Stomach (tissue), 9 donors: Measurements from ENCODE around the gene TMEM167B. TPM values are rescaled to one million over a fixed set of nuclear protein-coding genes. Genes with fewer than 3 reads are reported as not detected.

Experiments
- DNase-seq, 2 donors: peaks; one replicate each; pipeline versions ENCODE4 v3.0.0 to v3.0.0-alpha.2; 2013 to 2019
- H3K27ac ChIP-seq, 5 donors: fragments of 200-600 bp in 4 of 5; sonication (generic) in 4 of 5; one replicate each; pipeline ENCODE4 v1.5.1; 2013 to 2019; ENCODE audit warnings: mild to moderate bottlenecking in 1 of 5, moderate library complexity in 1 of 5
- H3K27me3 ChIP-seq, 3 donors: fragments of 200-600 bp; sonication (generic); one replicate each; pipeline ENCODE4 v1.5.1; 2017 to 2019; ENCODE audit warnings: mixed run types in 1 of 3
- H3K36me3 ChIP-seq, 4 donors: fragments of 200-600 bp; sonication (generic); 1 replicate in 3 of 4; 2 replicates in 1 of 4; pipeline ENCODE4 v1.5.1; 2016 to 2019
- H3K4me1 ChIP-seq, 4 donors: fragments of 200-600 bp; sonication (generic); one replicate each; pipeline ENCODE4 v1.5.1; 2016 to 2019
- H3K4me3 ChIP-seq, 4 donors: fragments of 200-600 bp; sonication (generic) in 3 of 4; one replicate each; pipeline ENCODE4 v1.5.1; 2016 to 2019; ENCODE audit warnings: mild to moderate bottlenecking in 1 of 4
- H3K9me3 ChIP-seq, 4 donors: fragments of 200-600 bp; sonication (generic); one replicate each; pipeline ENCODE4 v1.5.1; 2016 to 2019
- EP300 ChIP-seq: sonication (generic); formaldehyde crosslinking; IDR thresholded peaks from one replicate; pipeline ENCODE4 v1.6.1; 2017; ENCODE audit warnings: antibody characterized with exemption
- POLR2A ChIP-seq, 4 donors: fragments of 450-650 bp; IDR thresholded peaks; one replicate each; pipeline ENCODE4 v1.6.1; 2016; ENCODE audit warnings: antibody characterized with exemption in 4 of 4, control low read depth in 2 of 4, mild to moderate bottlenecking in 1 of 4, moderate library complexity in 1 of 4
- POLR2AphosphoS5 ChIP-seq, 3 donors: sonication (generic); formaldehyde crosslinking; IDR thresholded peaks; one replicate each; pipeline ENCODE4 v1.6.1; 2016; ENCODE audit warnings: antibody characterized with exemption in 3 of 3
- WGBS, 5 donors: extraction: QIAGEN DNeasy Blood & Tissue Kit in 3 of 5; methylation state at CpG; one replicate each; pipeline versions ENCODE4 v1.1.5 to v1.1.7; 2013 to 2018; 5-methylcytosine and 5-hydroxymethylcytosine counted together
- intact Hi-C: fragments of 100-400 bp; cut with DNase I; formaldehyde crosslinking; loops from one replicate; pipeline ENCODE4 v1.15.1; 2023; ENCODE audit warnings: low total_unique reads
- polyA plus RNA-seq, 3 donors: library from polyadenylated mRNA; stranded (reverse); fragments of 200-250 nt; gene quantifications; one replicate each; pipeline ENCODE4 v1.2.3, GENCODE V29; 2013
- total RNA-seq, 5 donors: library from RNA; depleted of rRNA; stranded (reverse); fragments of >200 nt; gene quantifications; one replicate each; pipeline versions ENCODE4 v1.1.0 to v1.2.3, GENCODE V29; 2014 to 2016
- TF ChIP-seq, protein P1 (sequence below), 7 experiments: fragments of 450-650 bp in 4 of 7; fragments of 200-600 bp in 3 of 7; sonication (generic) in 3 of 7; IDR thresholded peaks; one replicate each; pipeline ENCODE4 v1.5.1; 2016 to 2019; ENCODE audit warnings: antibody characterized with exemption in 7 of 7, control low read depth in 2 of 7, mild to moderate bottlenecking in 1 of 7
- donor health status: healthy with polysubstance abuse.
- donor health status: Bipolar disorder and iron deficiency.
- donor health status: healthy.

Gene TMEM167B
- total and polyA plus RNA-seq, 8 donors = 2.9 to 70.1 (median 26.9) TPM; not detected in 1

GRCh38 chr1:109104364-109105151 lies 14.0 kb downstream of the TMEM167B start:
- TF ChIP-seq, protein P1, sequence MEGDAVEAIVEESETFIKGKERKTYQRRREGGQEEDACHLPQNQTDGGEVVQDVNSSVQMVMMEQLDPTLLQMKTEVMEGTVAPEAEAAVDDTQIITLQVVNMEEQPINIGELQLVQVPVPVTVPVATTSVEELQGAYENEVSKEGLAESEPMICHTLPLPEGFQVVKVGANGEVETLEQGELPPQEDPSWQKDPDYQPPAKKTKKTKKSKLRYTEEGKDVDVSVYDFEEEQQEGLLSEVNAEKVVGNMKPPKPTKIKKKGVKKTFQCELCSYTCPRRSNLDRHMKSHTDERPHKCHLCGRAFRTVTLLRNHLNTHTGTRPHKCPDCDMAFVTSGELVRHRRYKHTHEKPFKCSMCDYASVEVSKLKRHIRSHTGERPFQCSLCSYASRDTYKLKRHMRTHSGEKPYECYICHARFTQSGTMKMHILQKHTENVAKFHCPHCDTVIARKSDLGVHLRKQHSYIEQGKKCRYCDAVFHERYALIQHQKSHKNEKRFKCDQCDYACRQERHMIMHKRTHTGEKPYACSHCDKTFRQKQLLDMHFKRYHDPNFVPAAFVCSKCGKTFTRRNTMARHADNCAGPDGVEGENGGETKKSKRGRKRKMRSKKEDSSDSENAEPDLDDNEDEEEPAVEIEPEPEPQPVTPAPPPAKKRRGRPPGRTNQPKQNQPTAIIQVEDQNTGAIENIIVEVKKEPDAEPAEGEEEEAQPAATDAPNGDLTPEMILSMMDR (IDR thresholded peaks at IDR 0.05) = no peak
- TF ChIP-seq POLR2A (IDR thresholded peaks at IDR 0.05) = no peak
- no peak for TF ChIP-seq EP300
- no peak for TF ChIP-seq POLR2AphosphoS5 (IDR thresholded peaks at IDR 0.05)
- Histone ChIP-seq H3K4me1 (peaks cover 11 to 18% (median 16%) of the 10 kb centered on the region in 4 donors), H3K9me3 (no peaks in the 10 kb centered on the region), H3K27me3 (no peaks in the 10 kb centered on the region), H3K27ac (no peak overlapping the region), H3K36me3 (peaks cover 0 to 4% (median 0%) of the 10 kb centered on the region in 4 donors), H3K4me3 (no peak overlapping the region)
- intact Hi-C loops = no loop called here
- DNase-seq = no peak
- 86 to 90% (median 88%) methylated on average over 20 of the region's 20 CpGs for WGBS, 5 donors

DNA sequence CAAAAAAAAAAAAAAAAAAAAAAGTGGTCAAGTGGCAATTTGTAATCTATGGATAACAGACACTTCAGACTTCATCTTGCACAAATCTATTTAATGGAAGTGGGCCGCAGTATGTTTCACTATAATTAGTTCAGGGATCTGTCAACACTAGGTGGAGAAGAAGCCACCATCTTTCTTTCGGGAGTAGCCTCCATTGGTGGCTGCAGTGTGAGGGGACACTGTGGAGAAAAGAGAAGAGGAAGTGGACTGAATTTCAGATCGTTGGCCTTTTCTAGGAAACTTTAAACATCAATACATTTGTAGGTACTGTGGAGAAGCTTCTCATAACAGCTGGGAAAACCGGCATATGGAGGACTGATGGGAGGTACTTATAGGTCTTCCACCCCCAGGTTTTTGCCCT lies 15.3 kb downstream of the TMEM167B start:
- Histone ChIP-seq H3K9me3 (no peaks in the 10 kb centered on the region), H3K4me3 (no peak overlapping the region), H3K36me3 (peaks cover 0 to 4% (median 0%) of the 10 kb centered on the region in 4 donors), H3K4me1 (peaks cover 8 to 14% (median 12%) of the 10 kb centered on the region in 4 donors), H3K27me3 (no peaks in the 10 kb centered on the region), H3K27ac (no peak overlapping the region)
- TF ChIP-seq POLR2AphosphoS5 (IDR thresholded peaks at IDR 0.05) (no peak), POLR2A (IDR thresholded peaks at IDR 0.05) (no peak), EP300 (no peak)
- TF ChIP-seq, protein P1 (IDR thresholded peaks at IDR 0.05) = no peak
- DNase-seq = no peak
- 79 to 90% (median 85%) methylated on average over 4 of the region's 4 CpGs for WGBS, 5 donors
- intact Hi-C loops = no loop called here

GRCh38 chr1:109107785-109108184 lies 17.2 kb downstream of the TMEM167B start:
- Histone ChIP-seq H3K27me3 (no peaks in the 10 kb centered on the region), H3K36me3 (peaks cover 0 to 3% (median 0%) of the 10 kb centered on the region in 4 donors), H3K27ac (no peak overlapping the region), H3K9me3 (no peaks in the 10 kb centered on the region), H3K4me3 (no peak overlapping the region), H3K4me1 (peaks cover 5 to 9% (median 6%) of the 10 kb centered on the region in 4 donors)
- 80 to 90% (median 86%) methylated on average over 7 of the region's 7 CpGs for WGBS, 5 donors
- intact Hi-C loops = no loop called here
- DNase-seq = no peak
- TF ChIP-seq EP300 (no peak), POLR2AphosphoS5 (IDR thresholded peaks at IDR 0.05) (no peak), POLR2A (IDR thresholded peaks at IDR 0.05) (no peak)
- TF ChIP-seq, protein P1 (IDR thresholded peaks at IDR 0.05) = no peak

- no peak for TF ChIP-seq EP300
- TF ChIP-seq, protein P1 (IDR thresholded peaks at IDR 0.05) = no peak
- no peak for TF ChIP-seq POLR2A (IDR thresholded peaks at IDR 0.05)
- no peak for TF ChIP-seq POLR2AphosphoS5 (IDR thresholded peaks at IDR 0.05)
- Histone ChIP-seq H3K36me3 (no peaks in the 10 kb centered on the region), H3K27ac (no peak overlapping the region), H3K4me3 (no peak overlapping the region), H3K9me3 (no peaks in the 10 kb centered on the region), H3K27me3 (peaks cover 5 to 15% (median 7%) of the 10 kb centered on the region in 3 donors), H3K4me1 (peaks cover 18 to 27% (median 23%) of the 10 kb centered on the region in 4 donors)
- WGBS, 5 donors = 34 to 56% (median 54%) methylated on average over 3 of the region's 3 CpGs
- no peak for DNase-seq
- intact Hi-C loops = loop anchor here (10.0 kb wide), 1 partner anchor 85 kb away; no protein-coding TSS in a partner anchor
Observed at GRCh38 chr1:109109906-109110305, 19.3 kb downstream of the TMEM167B start.
